Measurements from ENCODE around the gene ABI3.

DNA sequence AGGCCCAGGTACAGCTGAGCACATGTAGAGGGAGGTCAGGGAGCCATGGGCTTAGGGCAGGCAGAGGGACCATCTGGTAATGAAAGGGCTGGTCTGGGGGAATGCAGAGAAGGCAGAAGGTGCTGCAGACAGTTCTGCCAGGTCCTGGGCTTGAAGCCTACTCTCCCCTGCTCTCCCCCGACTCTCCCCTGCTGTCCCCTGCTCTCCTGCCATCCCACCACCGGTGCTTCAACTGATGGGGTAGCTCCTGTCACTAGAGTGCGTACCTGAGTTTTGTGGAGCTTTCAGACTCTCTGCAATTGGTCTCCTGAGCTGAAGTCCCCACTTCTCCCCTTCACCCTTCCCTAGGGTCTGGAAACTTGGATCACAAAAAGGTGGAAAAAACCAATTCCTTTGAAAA, 57.4 kb downstream of the ABI3 start:
- no peak for TF ChIP-seq POLR2A (IDR thresholded peaks at IDR 0.05)
- TF ChIP-seq, protein P1, sequence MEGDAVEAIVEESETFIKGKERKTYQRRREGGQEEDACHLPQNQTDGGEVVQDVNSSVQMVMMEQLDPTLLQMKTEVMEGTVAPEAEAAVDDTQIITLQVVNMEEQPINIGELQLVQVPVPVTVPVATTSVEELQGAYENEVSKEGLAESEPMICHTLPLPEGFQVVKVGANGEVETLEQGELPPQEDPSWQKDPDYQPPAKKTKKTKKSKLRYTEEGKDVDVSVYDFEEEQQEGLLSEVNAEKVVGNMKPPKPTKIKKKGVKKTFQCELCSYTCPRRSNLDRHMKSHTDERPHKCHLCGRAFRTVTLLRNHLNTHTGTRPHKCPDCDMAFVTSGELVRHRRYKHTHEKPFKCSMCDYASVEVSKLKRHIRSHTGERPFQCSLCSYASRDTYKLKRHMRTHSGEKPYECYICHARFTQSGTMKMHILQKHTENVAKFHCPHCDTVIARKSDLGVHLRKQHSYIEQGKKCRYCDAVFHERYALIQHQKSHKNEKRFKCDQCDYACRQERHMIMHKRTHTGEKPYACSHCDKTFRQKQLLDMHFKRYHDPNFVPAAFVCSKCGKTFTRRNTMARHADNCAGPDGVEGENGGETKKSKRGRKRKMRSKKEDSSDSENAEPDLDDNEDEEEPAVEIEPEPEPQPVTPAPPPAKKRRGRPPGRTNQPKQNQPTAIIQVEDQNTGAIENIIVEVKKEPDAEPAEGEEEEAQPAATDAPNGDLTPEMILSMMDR (IDR thresholded peaks at IDR 0.05) = no peak
- TF ChIP-seq EP300 (IDR thresholded peaks at IDR 0.05) = no peak
- TF ChIP-seq POLR2AphosphoS5 (IDR thresholded peaks at IDR 0.05) = no peak

Data from stomach (tissue), 4 donors.